HepG2 (cell line): ENCODE results near the gene CHML. TPM values are rescaled to one million over a fixed set of nuclear protein-coding genes. Genes with fewer than 3 reads are reported as not detected.

Experiments
- DNMT3B ChIP-seq: conservative IDR thresholded peaks from 2 replicates; pipeline ENCODE4 v1.6.1; 2016; ENCODE audit warnings: missing biosample characterization, control low read depth
- HNRNPUL1 ChIP-seq: fragments of 200-400 bp; formaldehyde crosslinking; IDR thresholded peaks from 2 replicates; pipeline ENCODE4 v1.6.1; 2017; ENCODE audit warnings: low read depth, mild to moderate bottlenecking, low read length, moderate library complexity
- ISL2 ChIP-seq: sonication (generic); formaldehyde crosslinking; IDR thresholded peaks from 2 replicates; pipeline ENCODE4 v1.5.0; 2020; ENCODE audit warnings: missing genetic modification reagents
- MATR3 ChIP-seq: sonication (generic); formaldehyde crosslinking; IDR thresholded peaks from 2 replicates; pipeline ENCODE4 v1.4.0; 2020; ENCODE audit warnings: missing genetic modification reagents
- MAZ ChIP-seq, 2 experiments: sonication (generic) in 1 of 2; formaldehyde crosslinking in 1 of 2; IDR thresholded peaks; 2 replicates each; pipeline versions ENCODE4 v1.5.0 to v1.6.1; 2012 to 2020; ENCODE audit warnings: low read depth in 2 of 2, mild to moderate bottlenecking in 2 of 2, borderline replicate concordance in 1 of 2, improper control_type of control experiment in 1 of 2, low read length in 1 of 2, missing genetic modification reagents in 1 of 2, moderate library complexity in 1 of 2
- NFAT5 ChIP-seq: sonication (generic); formaldehyde crosslinking; IDR thresholded peaks from 2 replicates; pipeline ENCODE4 v1.4.0; 2020; ENCODE audit warnings: missing genetic modification reagents
- NR2C2 ChIP-seq: sonication (generic); formaldehyde crosslinking; IDR thresholded peaks from 2 replicates; pipeline ENCODE4 v1.4.0; 2020; ENCODE audit warnings: missing genetic modification reagents, mild to moderate bottlenecking, moderate library complexity, borderline replicate concordance
- POLR2A ChIP-seq, 2 experiments: IDR thresholded peaks; 2 replicates each; pipeline ENCODE4 v1.6.1; 2011; ENCODE audit warnings: low read depth in 2 of 2, low read length in 2 of 2, mild to moderate bottlenecking in 1 of 2, moderate library complexity in 1 of 2; ENCODE audit not compliant: insufficient read depth in 1 of 2
- RFX3 ChIP-seq: IDR thresholded peaks from 2 replicates; pipeline ENCODE4 v1.6.1; 2016; ENCODE audit warnings: missing biosample characterization, missing genetic modification reagents
- RFXAP ChIP-seq: sonication (generic); formaldehyde crosslinking; IDR thresholded peaks from 2 replicates; pipeline ENCODE4 v1.4.0; 2020; ENCODE audit warnings: missing genetic modification reagents, borderline replicate concordance
- RORA ChIP-seq: sonication (generic); formaldehyde crosslinking; IDR thresholded peaks from 2 replicates; pipeline ENCODE4 v1.5.0; 2020; ENCODE audit warnings: mild to moderate bottlenecking, missing genetic modification reagents, moderate library complexity
- YEATS2 ChIP-seq: sonication (generic); formaldehyde crosslinking; IDR thresholded peaks from 2 replicates; pipeline ENCODE4 v1.4.0; 2020; ENCODE audit warnings: missing genetic modification reagents, borderline replicate concordance
- ZNF138 ChIP-seq: sonication (generic); formaldehyde crosslinking; IDR thresholded peaks from 2 replicates; pipeline ENCODE4 v1.5.0; 2020; ENCODE audit warnings: mild to moderate bottlenecking, low read depth, missing genetic modification reagents
- ZNF253 ChIP-seq: sonication (generic); formaldehyde crosslinking; IDR thresholded peaks from 2 replicates; pipeline ENCODE4 v1.8.0; 2022; ENCODE audit warnings: mild to moderate bottlenecking, missing genetic modification reagents, borderline replicate concordance
- ZNF276 ChIP-seq: sonication (generic); formaldehyde crosslinking; IDR thresholded peaks from 2 replicates; pipeline ENCODE4 v1.4.0; 2020; ENCODE audit warnings: mild to moderate bottlenecking, low read depth, missing genetic modification reagents
- ZNF432 ChIP-seq: sonication (generic); formaldehyde crosslinking; IDR thresholded peaks from 2 replicates; pipeline ENCODE4 v1.5.0; 2020; ENCODE audit warnings: missing genetic modification reagents, mild to moderate bottlenecking, borderline replicate concordance
- polyA plus RNA-seq, 8 experiments: library from polyadenylated mRNA; depleted of rRNA in 3 of 8; stranded (reverse) in 7 of 8; unstranded in 1 of 8; fragments of >200 nt; fragmentation: Illumina TruSeq in 4 of 8; extraction: Trizol in 4 of 8; gene quantifications; 2 replicates each; pipeline versions ENCODE4 v1.2.1 to v1.2.3, GENCODE V29; 2011 to 2016; ENCODE audit warnings: low read depth in 4 of 8, missing spikeins in 1 of 8, mixed read lengths in 1 of 8; ENCODE audit not compliant: insufficient read depth in 1 of 8
- total RNA-seq, 5 experiments: library from RNA; depleted of rRNA; stranded (reverse); fragments of >200 nt; fragmentation: Illumina TruSeq; extraction: Trizol; gene quantifications; 2 replicates each; pipeline ENCODE4 v1.2.3, GENCODE V29; 2016; ENCODE audit warnings: low read depth in 1 of 5
- TF ChIP-seq, protein P1 (sequence below), 2 experiments: sonication (generic) in 1 of 2; formaldehyde crosslinking in 1 of 2; IDR thresholded peaks; 2 replicates each; pipeline versions ENCODE4 v1.5.1 to v1.6.1; 2011 to 2020; ENCODE audit warnings: borderline replicate concordance in 1 of 2, low read depth in 1 of 2, low read length in 1 of 2, mild to moderate bottlenecking in 1 of 2, missing genetic modification reagents in 1 of 2, moderate library complexity in 1 of 2
- TF ChIP-seq, protein P2 (sequence below): sonication (generic); formaldehyde crosslinking; IDR thresholded peaks from 2 replicates; pipeline ENCODE4 v1.5.0; 2020; ENCODE audit warnings: mild to moderate bottlenecking, missing genetic modification reagents

The CHML gene
- total and polyA plus RNA-seq, 2 of the 13 experiments (the other 11 are each of a cell fraction or from before 2014, with no cell fraction given) = 5.2 to 16.7 TPM

DNA sequence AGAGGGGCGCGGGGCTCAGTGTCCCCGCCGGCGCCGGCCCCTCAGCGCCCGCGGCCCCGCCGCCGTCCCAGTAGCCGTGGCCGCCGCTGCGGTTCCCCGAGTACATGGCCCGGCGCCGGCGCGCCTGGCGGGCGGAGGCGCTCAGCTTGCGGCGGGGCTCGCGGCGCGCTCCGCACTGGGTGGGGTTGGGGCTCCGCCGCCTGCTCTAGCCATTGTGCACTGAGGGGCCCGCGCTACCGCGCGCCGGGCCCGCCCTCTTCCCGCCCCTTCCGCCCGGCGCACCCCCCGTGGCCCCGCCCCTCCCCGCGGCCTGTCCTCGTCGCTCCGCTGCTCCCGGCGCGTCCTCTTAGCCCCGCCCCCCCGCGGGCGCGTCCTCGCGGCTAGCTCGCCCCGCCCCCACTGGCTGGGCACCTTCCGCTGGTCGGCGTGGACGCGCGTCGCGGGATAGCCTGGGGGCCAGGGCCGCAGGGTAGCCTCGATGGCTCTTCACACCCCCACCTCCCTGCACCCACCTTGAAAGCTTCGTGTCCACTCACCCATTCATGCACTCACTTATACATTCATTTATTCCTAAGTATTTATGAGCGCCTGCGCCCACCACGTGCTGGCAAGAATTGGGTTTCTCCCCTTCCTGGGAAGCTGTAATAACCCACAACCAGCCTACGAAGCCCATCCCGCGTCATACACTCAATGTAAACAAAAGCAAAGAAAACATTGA lies at the start of gene CHML, which contains the start of gene OPN3 (continued):
- TF ChIP-seq MAZ (IDR thresholded peaks at IDR 0.05; ENCODE audit: borderline replicate concordance, low read depth, low read length) (peak; percentile 63; the same call in 1 of the 2 replicates), MAZ (CRISPR knock-in tag; IDR thresholded peaks at IDR 0.05; ENCODE audit: low read depth) (peak; percentile 64), ZNF138 (CRISPR knock-in tag) (no peak), RFX3 (CRISPR knock-in tag) (no peak), RFXAP (CRISPR knock-in tag) (peak; percentile 43; the same call in 1 of the 2 replicates), HNRNPUL1 (no peak), ZNF253 (CRISPR knock-in tag) (no peak), NFAT5 (no peak), ZNF432 (CRISPR knock-in tag) (no peak), MATR3 (no peak), YEATS2 (CRISPR knock-in tag) (no peak), POLR2A (IDR thresholded peaks at IDR 0.05; ENCODE audit: insufficient read depth in 1 of 2, low read depth in 2 of 2, low read length in 2 of 2) (peak; percentile 78 to 79), NR2C2 (no peak), DNMT3B (CRISPR knock-in tag) (no peak), ZNF276 (no peak), ISL2 (CRISPR knock-in tag) (peak; percentile 47; the same call in 1 of the 2 replicates), RORA (CRISPR knock-in tag) (no peak)
- TF ChIP-seq, protein P1, sequence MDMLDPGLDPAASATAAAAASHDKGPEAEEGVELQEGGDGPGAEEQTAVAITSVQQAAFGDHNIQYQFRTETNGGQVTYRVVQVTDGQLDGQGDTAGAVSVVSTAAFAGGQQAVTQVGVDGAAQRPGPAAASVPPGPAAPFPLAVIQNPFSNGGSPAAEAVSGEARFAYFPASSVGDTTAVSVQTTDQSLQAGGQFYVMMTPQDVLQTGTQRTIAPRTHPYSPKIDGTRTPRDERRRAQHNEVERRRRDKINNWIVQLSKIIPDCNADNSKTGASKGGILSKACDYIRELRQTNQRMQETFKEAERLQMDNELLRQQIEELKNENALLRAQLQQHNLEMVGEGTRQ (IDR thresholded peaks at IDR 0.05; ENCODE audit: low read depth, low read length) = no peak
- TF ChIP-seq, protein P1 (CRISPR knock-in tag; IDR thresholded peaks at IDR 0.05; ENCODE audit: borderline replicate concordance) = no peak
- TF ChIP-seq, protein P2, sequence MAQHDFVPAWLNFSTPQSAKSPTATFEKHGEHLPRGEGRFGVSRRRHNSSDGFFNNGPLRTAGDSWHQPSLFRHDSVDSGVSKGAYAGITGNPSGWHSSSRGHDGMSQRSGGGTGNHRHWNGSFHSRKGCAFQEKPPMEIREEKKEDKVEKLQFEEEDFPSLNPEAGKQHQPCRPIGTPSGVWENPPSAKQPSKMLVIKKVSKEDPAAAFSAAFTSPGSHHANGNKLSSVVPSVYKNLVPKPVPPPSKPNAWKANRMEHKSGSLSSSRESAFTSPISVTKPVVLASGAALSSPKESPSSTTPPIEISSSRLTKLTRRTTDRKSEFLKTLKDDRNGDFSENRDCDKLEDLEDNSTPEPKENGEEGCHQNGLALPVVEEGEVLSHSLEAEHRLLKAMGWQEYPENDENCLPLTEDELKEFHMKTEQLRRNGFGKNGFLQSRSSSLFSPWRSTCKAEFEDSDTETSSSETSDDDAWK (CRISPR knock-in tag) = no peak
